Sigmoid colon (tissue), 4 donors: ENCODE results near the gene ALDH1L2.

Source experiments
- POLR2A ChIP-seq, 2 donors: fragments of 450-650 bp; IDR thresholded peaks; one replicate each; pipeline ENCODE4 v1.6.1; 2016; ENCODE audit warnings: antibody characterized with exemption in 2 of 2, mild to moderate bottlenecking in 2 of 2, moderate library complexity in 2 of 2
- POLR2AphosphoS5 ChIP-seq, 4 donors: sonication (generic); formaldehyde crosslinking; IDR thresholded peaks; one replicate each; pipeline ENCODE4 v1.6.1; 2017; ENCODE audit warnings: antibody characterized with exemption in 4 of 4
- TF ChIP-seq, protein P1 (sequence below), 4 experiments: fragments of 450-650 bp in 3 of 4; fragments of 200-600 bp in 1 of 4; IDR thresholded peaks; one replicate each; pipeline ENCODE4 v1.5.1; 2016 to 2019; ENCODE audit warnings: antibody characterized with exemption in 4 of 4, mild to moderate bottlenecking in 3 of 4, moderate library complexity in 2 of 4

DNA sequence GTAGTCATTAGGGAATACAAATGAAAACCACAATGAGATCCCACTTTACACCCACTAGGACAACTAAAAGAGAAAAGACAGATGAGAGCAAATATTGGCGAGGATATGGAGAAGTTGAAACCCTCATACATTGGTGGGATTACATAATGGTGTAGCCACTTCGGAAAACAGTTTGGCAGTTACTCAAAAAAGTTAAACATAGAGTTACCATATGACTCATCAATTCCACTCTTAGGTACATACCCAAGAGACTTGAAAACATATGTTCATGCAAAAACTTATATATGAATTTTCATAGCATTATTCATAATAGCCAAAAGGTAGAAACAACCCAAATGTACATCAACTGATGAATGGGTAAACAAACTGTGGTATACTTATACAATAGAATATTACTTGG, 27.1 kb downstream of the ALDH1L2 start:
- TF ChIP-seq, protein P1, sequence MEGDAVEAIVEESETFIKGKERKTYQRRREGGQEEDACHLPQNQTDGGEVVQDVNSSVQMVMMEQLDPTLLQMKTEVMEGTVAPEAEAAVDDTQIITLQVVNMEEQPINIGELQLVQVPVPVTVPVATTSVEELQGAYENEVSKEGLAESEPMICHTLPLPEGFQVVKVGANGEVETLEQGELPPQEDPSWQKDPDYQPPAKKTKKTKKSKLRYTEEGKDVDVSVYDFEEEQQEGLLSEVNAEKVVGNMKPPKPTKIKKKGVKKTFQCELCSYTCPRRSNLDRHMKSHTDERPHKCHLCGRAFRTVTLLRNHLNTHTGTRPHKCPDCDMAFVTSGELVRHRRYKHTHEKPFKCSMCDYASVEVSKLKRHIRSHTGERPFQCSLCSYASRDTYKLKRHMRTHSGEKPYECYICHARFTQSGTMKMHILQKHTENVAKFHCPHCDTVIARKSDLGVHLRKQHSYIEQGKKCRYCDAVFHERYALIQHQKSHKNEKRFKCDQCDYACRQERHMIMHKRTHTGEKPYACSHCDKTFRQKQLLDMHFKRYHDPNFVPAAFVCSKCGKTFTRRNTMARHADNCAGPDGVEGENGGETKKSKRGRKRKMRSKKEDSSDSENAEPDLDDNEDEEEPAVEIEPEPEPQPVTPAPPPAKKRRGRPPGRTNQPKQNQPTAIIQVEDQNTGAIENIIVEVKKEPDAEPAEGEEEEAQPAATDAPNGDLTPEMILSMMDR (IDR thresholded peaks at IDR 0.05), result no peak
- TF ChIP-seq POLR2A (IDR thresholded peaks at IDR 0.05) (no peak), POLR2AphosphoS5 (IDR thresholded peaks at IDR 0.05) (no peak)
